GM23338 (cell line): ENCODE data around the gene SYNPR.

Experiments used
- CREB1 ChIP-seq: fragments of 250-450 bp; sonication (Bioruptor Pico); IDR thresholded peaks from 2 replicates; pipeline ENCODE4 v1.5.0; 2020; ENCODE audit warnings: low read depth, mild to moderate bottlenecking, moderate library complexity
- CTCF ChIP-seq, 2 experiments: fragments of 200-600 bp in 1 of 2; sonication (generic) in 1 of 2; conservative IDR thresholded peaks; 2 replicates each; pipeline versions ENCODE4 v1.5.1 to v1.6.1; 2016 to 2017; ENCODE audit warnings: antibody characterized with exemption in 2 of 2, low read depth in 2 of 2, mild to moderate bottlenecking in 2 of 2, moderate library complexity in 1 of 2
- ETS1 ChIP-seq: IDR thresholded peaks from 2 replicates; pipeline ENCODE4 v1.6.1; 2016; ENCODE audit warnings: antibody characterized with exemption
- EZH2 ChIP-seq: fragments of 200-600 bp; sonication (generic); IDR thresholded peaks from one replicate; pipeline ENCODE4 v1.8.0; 2017; ENCODE audit warnings: antibody characterized with exemption, mild to moderate bottlenecking, low read depth; ENCODE audit not compliant: unreplicated experiment
- POLR2AphosphoS5 ChIP-seq: IDR thresholded peaks from 2 replicates; pipeline ENCODE4 v1.6.1; 2016; ENCODE audit warnings: antibody characterized with exemption, low read depth

GRCh38 chr3:63631670-63632069, 353.6 kb downstream of the SYNPR start:
- TF ChIP-seq ETS1 (no peak), CREB1 (CRISPR knock-in tag) (no peak), CTCF (conservative IDR thresholded peaks at IDR 0.05; ENCODE audit: low read depth in 2 of 2) (no peak), POLR2AphosphoS5 (no peak), EZH2 (no peak)
